Stimulated activated CD8-positive, alpha-beta memory T cell treated with anti-CD3 and anti-CD28 coated beads, Interleukin-4, amount 100 ng/mL, for 24 hours (primary cell): ENCODE measurements around the gene ZNHIT2.
"Not testable (repeated sequence)": the region's sequence is repeated elsewhere in the genome, so short reads cannot be mapped to it uniquely, and the experiment has no call there.

Source experiments
- DNase-seq: peaks from one replicate; pipeline ENCODE4 v3.0.0-alpha.2; 2020; ENCODE audit warnings: low read depth

ZNHIT2 gene

DNA sequence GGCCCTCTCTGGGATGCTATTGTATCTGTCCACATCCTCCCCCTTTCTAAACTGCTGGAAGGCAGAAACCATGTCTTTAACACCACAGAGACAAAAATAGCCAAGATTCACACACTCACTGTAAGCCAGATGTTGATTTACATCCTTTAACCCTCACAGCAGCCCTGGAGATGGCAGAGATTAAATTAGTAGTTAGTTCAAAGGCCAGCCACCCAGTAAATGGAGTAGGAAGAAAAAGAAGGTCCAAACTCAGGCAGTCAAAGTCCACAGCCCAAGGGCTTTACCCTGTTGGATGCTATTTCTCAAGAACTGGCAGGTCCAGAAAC is 2.1 kb upstream of the ZNHIT2 start:
- no peak for DNase-seq

DNA sequence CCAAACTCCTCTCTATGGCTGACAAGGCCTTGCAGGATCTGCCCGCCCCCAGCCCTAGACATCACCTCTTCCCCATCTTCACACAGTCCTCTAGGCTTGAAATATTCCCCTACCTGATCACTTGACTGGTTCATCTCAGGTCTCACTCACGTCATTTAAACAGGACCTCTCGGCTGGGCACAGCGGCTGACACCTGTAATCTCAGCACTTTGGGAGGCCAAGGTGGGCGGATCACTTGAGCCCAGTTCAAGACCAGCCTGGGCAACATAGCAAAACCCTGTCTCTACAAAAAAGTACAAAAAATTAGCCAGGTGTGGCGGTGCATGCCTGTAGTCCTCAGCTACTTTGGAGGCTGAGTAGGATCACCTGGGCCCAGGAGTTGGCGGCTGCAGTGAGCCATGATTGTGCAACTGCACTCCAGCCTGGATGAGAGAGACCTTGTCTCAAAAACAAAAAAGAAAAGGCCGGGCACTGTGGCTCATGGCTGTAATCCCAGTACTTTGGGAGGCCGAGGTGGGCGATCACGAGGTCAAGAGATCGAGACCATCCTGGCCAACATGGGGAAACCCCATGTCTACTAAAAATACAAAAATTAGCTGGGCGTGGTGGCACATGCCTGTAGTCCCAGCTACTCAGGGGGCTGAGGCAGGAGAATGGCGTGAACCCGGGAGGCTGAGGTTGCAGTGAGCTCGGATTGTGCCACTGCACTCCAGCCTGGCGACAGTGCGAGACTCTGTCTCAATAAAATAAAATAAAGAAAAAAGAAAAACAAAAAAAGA is 1.6 kb upstream of the ZNHIT2 start:
- DNase-seq = not testable (repeated sequence)

DNA sequence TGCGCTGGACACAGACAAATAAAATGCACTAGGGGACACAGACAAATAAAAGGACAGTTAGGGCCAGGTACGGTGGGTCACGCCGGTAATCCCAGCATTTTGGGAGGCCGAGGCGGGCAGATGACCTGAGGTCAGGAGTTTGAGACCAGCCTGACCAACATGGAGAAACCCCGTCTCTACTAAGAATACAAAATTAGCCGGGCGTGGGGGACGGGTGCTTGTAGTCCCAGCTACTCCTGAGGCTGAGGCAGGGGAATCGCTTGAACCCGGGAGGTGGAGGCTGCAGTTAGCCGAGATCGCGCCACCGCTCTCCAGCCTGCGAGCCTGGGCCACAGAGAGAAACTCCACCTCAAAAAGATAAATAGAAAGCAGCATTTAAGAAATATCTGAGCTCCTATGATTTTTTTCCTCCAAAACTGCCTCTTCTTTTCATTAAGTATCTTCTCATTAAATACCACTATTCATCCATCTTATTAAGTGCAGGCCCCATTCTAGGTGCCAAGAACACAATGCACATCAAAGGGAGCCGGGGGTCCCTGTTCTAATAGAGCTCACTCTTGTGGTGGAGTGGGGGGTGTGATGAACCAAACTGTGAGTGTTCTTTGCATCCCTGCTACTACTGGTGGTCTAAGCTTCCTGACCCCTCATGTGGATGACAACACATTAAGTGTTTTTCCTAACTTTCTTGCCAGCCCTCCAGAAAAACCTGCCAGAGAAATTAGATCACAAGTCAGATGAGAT is 766 bp upstream of the ZNHIT2 start:
- DNase-seq = no peak

- peak; percentile 40 for DNase-seq
Observed at GRCh38 chr11:65116370-65117205, 913 bp downstream of the ZNHIT2 start.

DNA sequence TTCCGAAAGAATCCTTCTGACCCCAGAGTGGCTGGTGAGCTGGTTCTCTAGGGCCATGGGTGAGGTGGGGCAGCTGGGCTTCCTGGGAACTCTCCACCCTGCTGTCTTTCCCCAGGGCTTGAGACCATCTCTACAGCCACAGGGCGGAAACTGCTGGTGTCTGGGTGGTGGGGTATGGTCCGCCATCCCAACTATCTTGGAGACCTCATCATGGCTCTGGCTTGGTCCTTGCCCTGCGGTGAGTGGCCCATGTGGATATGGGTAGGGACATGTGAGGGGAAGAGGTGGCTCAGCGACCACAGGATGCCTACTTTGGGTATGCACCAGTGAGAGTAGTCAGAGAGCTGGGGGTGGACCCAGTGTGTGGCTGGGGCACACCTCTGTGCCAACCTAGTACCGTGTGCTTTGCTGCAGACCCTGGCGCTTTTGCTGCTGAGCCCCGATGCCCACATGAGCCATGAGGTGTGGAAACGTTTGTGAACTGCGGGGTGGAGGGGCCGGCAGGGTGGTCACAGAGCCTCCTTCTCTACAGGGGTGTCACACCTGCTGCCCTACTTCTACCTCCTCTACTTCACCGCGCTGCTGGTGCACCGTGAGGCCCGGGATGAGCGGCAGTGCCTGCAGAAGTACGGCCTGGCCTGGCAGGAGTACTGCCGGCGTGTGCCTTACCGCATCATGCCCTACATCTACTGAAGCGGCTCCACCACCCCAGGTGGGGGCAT is 2.0 kb downstream of the ZNHIT2 start:
- DNase-seq = no peak

GRCh38 chr11:65114538-65115171 is 2.8 kb downstream of the ZNHIT2 start:
- no peak for DNase-seq

DNA sequence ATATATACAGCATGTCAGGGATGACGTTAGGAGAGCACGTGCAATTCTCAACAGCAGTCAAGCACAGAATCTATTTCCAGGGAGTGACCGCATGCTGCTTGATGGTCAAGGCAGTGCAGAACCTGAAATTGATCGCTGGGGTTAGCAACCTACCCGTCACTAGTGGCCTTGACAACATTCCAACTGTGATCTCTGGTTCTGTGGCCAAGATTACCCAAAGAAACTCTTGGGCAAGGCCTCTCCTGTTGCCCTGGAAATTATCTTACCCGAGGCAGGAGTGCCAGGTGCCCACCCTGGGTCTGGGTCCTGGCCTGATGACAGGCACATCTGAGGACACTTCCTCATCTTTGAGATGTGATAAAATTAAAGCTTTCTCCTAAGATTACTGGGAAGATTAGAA is 3.7 kb downstream of the ZNHIT2 start:
- no peak for DNase-seq

GRCh38 chr11:65113361-65113756 is 4.1 kb downstream of the ZNHIT2 start:
- DNase-seq = no peak

DNA sequence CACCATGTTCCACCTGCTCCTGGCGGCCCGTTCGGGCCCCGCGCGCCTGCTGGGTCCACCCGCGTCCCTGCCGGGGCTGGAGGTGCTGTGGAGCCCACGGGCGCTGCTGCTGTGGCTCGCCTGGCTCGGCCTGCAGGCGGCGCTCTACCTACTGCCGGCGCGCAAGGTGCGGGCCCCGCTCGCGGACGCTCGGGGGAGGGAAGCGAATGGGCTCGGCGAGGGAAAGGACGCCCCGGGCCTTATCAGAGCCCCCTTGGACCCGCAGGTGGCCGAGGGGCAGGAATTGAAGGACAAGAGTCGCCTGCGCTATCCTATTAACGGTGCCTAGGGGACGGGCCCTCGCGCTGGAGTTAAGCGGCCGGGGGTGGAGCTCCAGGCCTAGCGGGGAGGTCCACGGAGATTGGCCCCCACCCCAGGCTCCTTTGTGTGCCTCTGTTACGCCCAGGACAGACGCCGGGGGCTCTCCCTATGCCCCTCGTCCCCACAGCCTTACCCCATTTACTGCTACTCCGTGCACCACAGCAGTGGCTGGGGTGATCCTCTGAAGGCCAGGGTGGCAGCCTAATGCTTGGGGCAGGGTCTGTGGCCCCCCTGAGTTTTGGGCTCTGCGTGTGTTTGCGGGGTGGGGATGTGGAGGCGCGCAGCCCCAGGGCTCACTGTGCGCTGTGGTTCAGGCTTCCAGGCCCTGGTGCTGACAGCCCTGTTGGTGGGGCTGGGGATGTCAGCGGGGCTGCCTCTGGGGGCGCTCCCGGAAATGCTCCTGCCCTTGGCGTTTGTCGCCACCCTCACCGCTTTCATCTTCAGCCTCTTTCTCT is 4.7 kb downstream of the ZNHIT2 start:
- peak; percentile 58 for DNase-seq

- DNase-seq = peak; percentile 93
Observed at GRCh38 chr11:65111744-65112545, 5.6 kb downstream of the ZNHIT2 start, which contains the start of gene TM7SF2. Gene TM7SF2 (plus strand): TSS chr11:65111872. CDS start chr11:65112016, 144 bp downstream.

- no peak for DNase-seq
Observed at GRCh38 chr11:65111159-65111743, 6.2 kb downstream of the ZNHIT2 start.

GRCh38 chr11:65110354-65110861 is 7.1 kb downstream of the ZNHIT2 start:
- DNase-seq = peak; percentile 93

DNA sequence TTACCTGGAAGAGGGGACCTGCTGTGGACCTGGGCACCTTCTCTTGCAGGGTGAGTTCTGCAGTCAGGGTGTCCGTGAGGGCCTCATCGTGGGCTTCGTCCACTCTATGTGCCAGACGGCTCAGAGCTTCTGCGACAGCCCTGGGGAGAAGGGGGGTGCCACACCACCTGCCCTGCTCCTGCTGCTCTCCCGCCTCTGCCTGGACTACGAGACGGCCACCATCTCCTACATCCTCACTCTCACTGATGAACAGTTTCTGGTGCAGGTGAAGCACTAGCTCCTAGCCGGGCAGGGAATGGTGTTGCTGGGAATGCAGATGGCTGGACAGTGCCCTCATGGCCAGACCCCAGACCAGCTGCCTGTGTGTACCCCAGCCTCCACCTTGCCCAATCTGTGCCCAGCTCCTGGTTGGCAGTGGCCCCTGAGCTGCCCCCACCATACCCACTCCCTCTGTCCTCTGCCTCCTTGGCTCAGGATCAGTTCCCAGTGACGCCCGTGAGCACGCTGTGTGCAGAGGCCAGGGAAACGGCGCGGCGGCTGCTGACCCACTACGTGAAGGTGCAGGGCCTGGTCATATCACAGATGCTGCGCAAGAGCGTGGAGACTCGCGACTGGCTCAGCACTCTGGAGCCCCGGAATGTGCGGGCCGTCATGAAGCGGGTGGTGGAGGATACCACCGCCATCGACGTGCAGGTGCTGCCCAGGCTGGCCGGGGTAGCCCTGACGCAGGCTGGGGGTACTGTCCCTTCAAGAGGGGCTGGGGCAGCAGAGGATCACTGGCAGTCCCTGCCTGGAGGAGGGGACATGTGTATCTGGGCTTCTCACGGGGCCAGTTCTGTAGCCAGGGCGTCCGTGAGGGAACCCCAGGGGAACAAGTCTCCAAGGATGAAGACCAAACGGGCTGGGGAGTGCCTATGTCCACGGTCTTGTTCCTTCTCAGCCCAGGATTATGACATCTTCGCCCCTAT is 8.0 kb downstream of the ZNHIT2 start:
- DNase-seq = no peak

DNA sequence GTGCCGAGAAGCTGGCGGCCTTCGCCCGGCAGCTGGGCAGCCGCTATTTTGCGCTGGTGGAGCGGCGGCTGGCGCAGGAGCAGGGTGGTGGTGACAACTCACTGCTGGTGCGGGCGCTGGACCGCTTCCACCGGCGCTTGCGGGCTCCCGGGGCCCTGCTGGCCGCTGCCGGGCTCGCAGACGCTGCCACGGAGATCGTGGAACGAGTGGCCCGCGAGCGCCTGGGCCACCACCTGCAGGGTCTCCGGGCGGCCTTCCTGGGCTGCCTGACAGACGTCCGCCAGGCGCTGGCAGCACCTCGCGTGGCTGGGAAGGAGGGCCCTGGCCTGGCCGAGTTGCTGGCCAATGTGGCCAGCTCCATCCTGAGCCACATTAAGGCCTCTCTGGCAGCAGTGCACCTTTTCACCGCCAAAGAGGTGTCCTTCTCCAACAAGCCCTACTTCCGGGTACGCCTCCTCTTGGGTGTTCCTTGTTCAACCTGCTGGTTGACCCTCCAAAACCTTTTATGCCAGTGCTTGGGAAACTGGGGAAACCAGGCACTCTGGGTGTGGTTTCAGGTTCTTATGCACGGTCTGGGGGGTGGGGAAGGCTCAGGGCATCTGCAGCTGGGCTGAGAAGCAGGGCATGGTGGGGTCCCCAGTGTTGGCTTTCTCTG is 8.9 kb downstream of the ZNHIT2 start:
- no peak for DNase-seq

DNA sequence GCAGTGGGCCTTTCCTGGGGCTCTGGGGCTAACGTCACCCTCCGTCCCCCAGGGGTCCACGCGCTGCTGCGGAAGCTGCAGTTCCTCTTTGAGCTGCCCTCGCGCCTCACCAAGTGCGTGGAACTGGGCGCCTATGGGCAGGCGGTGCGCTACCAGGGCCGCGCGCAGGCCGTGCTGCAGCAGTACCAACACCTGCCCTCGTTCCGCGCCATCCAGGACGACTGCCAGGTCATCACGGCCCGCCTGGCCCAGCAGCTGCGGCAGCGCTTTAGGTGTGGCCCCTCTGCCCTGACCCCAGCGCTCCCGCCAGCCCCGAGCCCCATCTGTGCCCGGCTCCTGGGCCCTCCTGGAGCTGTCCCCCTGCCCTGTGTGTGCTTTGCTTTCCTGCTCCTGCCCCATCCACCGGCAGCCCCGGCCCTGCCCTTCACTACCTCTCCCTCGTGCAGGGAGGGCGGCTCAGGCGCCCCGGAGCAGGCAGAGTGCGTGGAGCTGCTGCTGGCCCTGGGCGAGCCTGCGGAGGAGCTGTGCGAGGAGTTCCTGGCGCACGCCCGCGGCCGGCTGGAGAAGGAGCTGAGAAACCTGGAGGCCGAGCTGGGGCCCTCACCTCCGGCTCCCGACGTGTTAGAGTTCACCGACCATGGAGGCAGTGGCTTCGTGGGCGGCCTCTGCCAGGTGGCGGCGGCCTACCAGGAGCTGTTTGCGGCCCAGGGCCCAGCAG is 9.6 kb downstream of the ZNHIT2 start:
- no peak for DNase-seq

GRCh38 chr11:65107078-65107477 is 10.4 kb downstream of the ZNHIT2 start:
- DNase-seq = no peak

DNA sequence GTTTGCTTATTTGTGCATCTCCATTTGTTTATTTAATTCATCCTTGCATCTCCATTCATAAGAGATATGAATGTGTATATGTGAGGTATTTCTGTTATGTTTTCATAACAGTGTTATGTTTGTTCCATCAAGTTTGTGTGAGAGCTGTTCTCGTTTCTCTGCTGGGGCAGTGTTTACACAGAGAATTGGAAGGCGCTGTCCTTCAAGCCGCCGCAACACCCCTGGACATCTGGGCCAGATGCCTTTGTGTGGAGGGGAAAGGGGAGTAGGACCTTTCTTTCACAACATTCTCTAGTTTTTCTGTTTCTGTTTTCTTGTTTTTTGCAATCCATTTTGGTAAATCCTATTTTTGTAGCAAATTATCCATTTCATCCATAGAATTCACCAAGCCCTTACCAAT is 12.9 kb downstream of the ZNHIT2 start:
- DNase-seq = no peak
